HepG2 (cell line): ENCODE measurements around the gene CNPY1. TPM values are rescaled to one million over a fixed set of nuclear protein-coding genes. Genes with fewer than 3 reads are reported as not detected.

Experiments
- ATAC-seq: fragments of 200-7000 bp; cut with Tn5 transposase; 3 replicates; pipeline ENCODE4 v1.9.1; 2020; ENCODE audit warnings: mild to moderate bottlenecking, moderate library complexity
- BruUV-seq: library from RNA; stranded (reverse); fragments of 400-500 nt; replicated peaks from 2 replicates; lab custom pipeline; 2021; lab: Mats Ljungman, UMichigan
- CTCF ChIA-PET: fragments of 300-600 bp; formaldehyde crosslinking; extraction: SDS; loops from one replicate; lab custom pipeline; 2021; ENCODE audit warnings: low total read pairs, inconsistent platforms, low intra/inter-chr PET ratio; lab: Yijun Ruan, JAX
- POLR2A ChIA-PET: fragments of 350-600 bp; sonication (Branson Sonifier 250); formaldehyde crosslinking; loops from one replicate; lab custom pipeline; 2020; ENCODE audit warnings: antibody characterized with exemption, inconsistent platforms; lab: Yijun Ruan, JAX
- DNase-seq: peaks from one replicate; pipeline ENCODE4 v3.0.0-alpha.2; 2015; ENCODE audit warnings: low spot score
- FAIRE-seq: peaks from 3 replicates; lab custom pipeline; 2011; peaks lifted over from hg19 to GRCh38; lab: Jason Lieb, UNC
- H2AFZ ChIP-seq: one replicate; pipeline ENCODE4 v1.6.1; 2011; ENCODE audit warnings: low read length, inconsistent platforms
- H3K27ac ChIP-seq: fragments of 300-600 bp; 3 replicates; pipeline ENCODE4 v1.8.0; 2011; ENCODE audit warnings: mixed run types, mild to moderate bottlenecking, mixed read lengths, low read length, inconsistent platforms; ENCODE audit not compliant: insufficient read depth; ENCODE audit errors: extremely low read length
- H3K27me3 ChIP-seq, 2 experiments: fragments of 200-600 bp in 1 of 2; 2 replicates in 1 of 2; 3 replicates in 1 of 2; pipeline versions ENCODE4 v1.6.0 to v1.8.0; 2011; ENCODE audit warnings: low read length in 2 of 2, mild to moderate bottlenecking in 2 of 2, moderate library complexity in 2 of 2, inconsistent platforms in 1 of 2; ENCODE audit not compliant: insufficient read depth in 2 of 2, control insufficient read depth in 1 of 2
- H3K36me3 ChIP-seq, 2 experiments: fragments of 200-600 bp in 1 of 2; replicated peaks in 1 of 2; 2 replicates in 1 of 2; 3 replicates in 1 of 2; pipeline versions ENCODE4 v1.5.1 to v1.8.0; 2011; ENCODE audit warnings: low read length in 2 of 2, inconsistent platforms in 1 of 2; ENCODE audit not compliant: insufficient read depth in 2 of 2, control insufficient read depth in 1 of 2
- H3K4me1 ChIP-seq: 2 replicates; pipeline ENCODE4 v1.5.1; 2012; ENCODE audit warnings: low read length, inconsistent platforms; ENCODE audit not compliant: insufficient read depth
- H3K4me2 ChIP-seq: 2 replicates; pipeline ENCODE4 v1.6.0; 2011; ENCODE audit warnings: low read depth, low read length, inconsistent platforms
- H3K4me3 ChIP-seq, 3 experiments: fragments of 200-600 bp in 1 of 3; sonication (generic), shearing (Covaris generic) in 1 of 3; replicated peaks in 1 of 3; 2 replicates each; pipeline ENCODE4 v1.5.1; 2011 to 2016; ENCODE audit warnings: low read length in 3 of 3, inconsistent platforms in 2 of 3, low read depth in 2 of 3, mild to moderate bottlenecking in 2 of 3, control low read depth in 1 of 3, mixed read lengths in 1 of 3; ENCODE audit not compliant: insufficient read depth in 1 of 3
- H3K79me2 ChIP-seq: one replicate; pipeline ENCODE4 v1.6.1; 2011; ENCODE audit warnings: low read length, inconsistent platforms; ENCODE audit not compliant: insufficient read depth
- H3K9ac ChIP-seq: 2 replicates; pipeline ENCODE4 v1.6.0; 2011; ENCODE audit warnings: mild to moderate bottlenecking, low read depth, low read length, inconsistent platforms; ENCODE audit not compliant: insufficient read depth
- H3K9me3 ChIP-seq: 2 replicates; pipeline ENCODE4 v1.5.1; 2012; ENCODE audit warnings: mild to moderate bottlenecking, low read length
- H4K20me1 ChIP-seq: 2 replicates; pipeline ENCODE4 v1.6.0; 2011; ENCODE audit warnings: inconsistent platforms, mild to moderate bottlenecking, low read length, moderate library complexity; ENCODE audit not compliant: insufficient read depth
- ARNTL ChIP-seq: sonication (generic); formaldehyde crosslinking; IDR thresholded peaks from 2 replicates; pipeline ENCODE4 v1.4.0; 2020; ENCODE audit warnings: mild to moderate bottlenecking, missing genetic modification reagents
- CEBPG ChIP-seq: IDR thresholded peaks from 2 replicates; pipeline ENCODE4 v1.6.1; 2016
- ELF3 ChIP-seq: IDR thresholded peaks from 2 replicates; pipeline ENCODE4 v1.6.1; 2016; ENCODE audit warnings: missing genetic modification reagents, missing compliant biosample characterization
- HNRNPL ChIP-seq: fragments of 200-400 bp; formaldehyde crosslinking; IDR thresholded peaks from 2 replicates; pipeline ENCODE4 v1.6.1; 2017; ENCODE audit warnings: mild to moderate bottlenecking, low read depth, low read length
- KMT2B ChIP-seq: IDR thresholded peaks from 2 replicates; pipeline ENCODE4 v1.6.1; 2016; ENCODE audit warnings: missing genetic modification reagents, missing compliant biosample characterization
- MATR3 ChIP-seq: sonication (generic); formaldehyde crosslinking; IDR thresholded peaks from 2 replicates; pipeline ENCODE4 v1.4.0; 2020; ENCODE audit warnings: missing genetic modification reagents
- NONO ChIP-seq, 2 experiments: fragments of 450-650 bp in 1 of 2; sonication (generic) in 1 of 2; formaldehyde crosslinking in 1 of 2; IDR thresholded peaks in 1 of 2; conservative IDR thresholded peaks in 1 of 2; 2 replicates each; pipeline versions ENCODE4 v1.6.1 to v1.8.0; 2017 to 2022; ENCODE audit warnings: mild to moderate bottlenecking in 1 of 2, missing genetic modification reagents in 1 of 2, moderate library complexity in 1 of 2
- NPAS2 ChIP-seq: sonication (generic); formaldehyde crosslinking; IDR thresholded peaks from 2 replicates; pipeline ENCODE4 v1.8.0; 2022; ENCODE audit warnings: mild to moderate bottlenecking, missing genetic modification reagents, borderline replicate concordance
- SNAPC4 ChIP-seq: sonication (generic); formaldehyde crosslinking; IDR thresholded peaks from 2 replicates; pipeline ENCODE4 v1.4.0; 2020; ENCODE audit warnings: mild to moderate bottlenecking, missing genetic modification reagents
- TARDBP ChIP-seq: sonication (generic); formaldehyde crosslinking; IDR thresholded peaks from 2 replicates; pipeline ENCODE4 v1.8.0; 2022; ENCODE audit warnings: mild to moderate bottlenecking, missing genetic modification reagents
- ZMAT3 ChIP-seq: sonication (generic); formaldehyde crosslinking; conservative IDR thresholded peaks from 2 replicates; pipeline ENCODE4 v1.7.0; 2021; ENCODE audit warnings: missing genetic modification reagents
- ZNF143 ChIP-seq: sonication (generic); formaldehyde crosslinking; IDR thresholded peaks from 2 replicates; pipeline ENCODE4 v1.4.0; 2020; ENCODE audit warnings: missing genetic modification reagents
- ZNF556 ChIP-seq: sonication (generic); formaldehyde crosslinking; IDR thresholded peaks from 2 replicates; pipeline ENCODE4 v1.4.0; 2020; ENCODE audit warnings: mild to moderate bottlenecking, missing genetic modification reagents, borderline replicate concordance
- ZNF709 ChIP-seq: sonication (generic); formaldehyde crosslinking; IDR thresholded peaks from 2 replicates; pipeline ENCODE4 v1.5.0; 2020; ENCODE audit warnings: mild to moderate bottlenecking, missing genetic modification reagents
- ZNF747 ChIP-seq: sonication (generic); formaldehyde crosslinking; IDR thresholded peaks from 2 replicates; pipeline ENCODE4 v1.8.1; 2023; ENCODE audit warnings: missing genetic modification reagents, mild to moderate bottlenecking, borderline replicate concordance
- WGBS: methylation state at CpG from one replicate; pipeline ENCODE4 v1.1.6; 2017; ENCODE audit warnings: low lambda C conversion rate; 5-methylcytosine and 5-hydroxymethylcytosine counted together
- in situ Hi-C: cut with HindIII; loops from 2 replicates; pipeline ENCODE4 v1.10.0; 2017; ENCODE audit warnings: low pct_unique_long_range_greater_than_20kb; ENCODE audit not compliant: extremely low pct_ligation_motif_present
- intact Hi-C: fragments of 100-400 bp; cut with micrococcal nuclease; formaldehyde crosslinking; loops from one replicate; pipeline ENCODE4 v1.10.0; 2022; ENCODE audit not compliant: unreplicated experiment
- polyA plus RNA-seq, 8 experiments: library from polyadenylated mRNA; depleted of rRNA in 3 of 8; stranded (reverse) in 7 of 8; unstranded in 1 of 8; fragments of >200 nt; fragmentation: Illumina TruSeq in 4 of 8; extraction: Trizol in 4 of 8; gene quantifications; 2 replicates each; pipeline versions ENCODE4 v1.2.1 to v1.2.3, GENCODE V29; 2011 to 2016; ENCODE audit warnings: low read depth in 4 of 8, missing spikeins in 1 of 8, mixed read lengths in 1 of 8; ENCODE audit not compliant: insufficient read depth in 1 of 8
- total RNA-seq, 5 experiments: library from RNA; depleted of rRNA; stranded (reverse); fragments of >200 nt; fragmentation: Illumina TruSeq; extraction: Trizol; gene quantifications; 2 replicates each; pipeline ENCODE4 v1.2.3, GENCODE V29; 2016; ENCODE audit warnings: low read depth in 1 of 5
- TF ChIP-seq, protein P1 (sequence below): sonication (generic); formaldehyde crosslinking; IDR thresholded peaks from 2 replicates; pipeline ENCODE4 v1.5.1; 2020; ENCODE audit warnings: mild to moderate bottlenecking, moderate library complexity, missing genetic modification reagents

The CNPY1 gene
- total and polyA plus RNA-seq, 2 of the 13 experiments (the other 11 are each of a cell fraction or from before 2014, with no cell fraction given), result not detected

GRCh38 chr7:155488483-155489127 lies 57.8 kb downstream of the CNPY1 start:
- Histone ChIP-seq H3K4me1 (no peaks in the 10 kb centered on the region), H4K20me1 (no peaks in the 10 kb centered on the region), H3K4me2 (no peak overlapping the region), H3K27ac (no peak overlapping the region), H3K36me3 (no peaks in the 10 kb centered on the region), H3K9ac (no peak overlapping the region), H3K79me2 (no peaks in the 10 kb centered on the region), H3K4me3 (no peak overlapping the region), H2AFZ (no peak overlapping the region), H3K27me3 (peaks cover 24 to 92% of the 10 kb centered on the region in 2 experiments), H3K9me3 (no peaks in the 10 kb centered on the region)
- in situ Hi-C loops (no loop called here), intact Hi-C loops (no loop called here)
- no peak for ATAC-seq
- TF ChIP-seq ZNF709 (CRISPR knock-in tag), result no peak
- TF ChIP-seq ZMAT3, result no peak
- TF ChIP-seq ARNTL, result no peak
- TF ChIP-seq ZNF143 (CRISPR knock-in tag), result no peak
- no peak for TF ChIP-seq KMT2B
- no peak for TF ChIP-seq CEBPG (CRISPR knock-in tag)
- TF ChIP-seq MATR3 (CRISPR knock-in tag), result no peak
- TF ChIP-seq SNAPC4 (CRISPR knock-in tag), result no peak
- no peak for TF ChIP-seq HNRNPL
- TF ChIP-seq NPAS2 (CRISPR knock-in tag), result no peak
- TF ChIP-seq TARDBP (CRISPR knock-in tag), result no peak
- no peak for TF ChIP-seq ZNF747 (CRISPR knock-in tag)
- TF ChIP-seq, protein P1, sequence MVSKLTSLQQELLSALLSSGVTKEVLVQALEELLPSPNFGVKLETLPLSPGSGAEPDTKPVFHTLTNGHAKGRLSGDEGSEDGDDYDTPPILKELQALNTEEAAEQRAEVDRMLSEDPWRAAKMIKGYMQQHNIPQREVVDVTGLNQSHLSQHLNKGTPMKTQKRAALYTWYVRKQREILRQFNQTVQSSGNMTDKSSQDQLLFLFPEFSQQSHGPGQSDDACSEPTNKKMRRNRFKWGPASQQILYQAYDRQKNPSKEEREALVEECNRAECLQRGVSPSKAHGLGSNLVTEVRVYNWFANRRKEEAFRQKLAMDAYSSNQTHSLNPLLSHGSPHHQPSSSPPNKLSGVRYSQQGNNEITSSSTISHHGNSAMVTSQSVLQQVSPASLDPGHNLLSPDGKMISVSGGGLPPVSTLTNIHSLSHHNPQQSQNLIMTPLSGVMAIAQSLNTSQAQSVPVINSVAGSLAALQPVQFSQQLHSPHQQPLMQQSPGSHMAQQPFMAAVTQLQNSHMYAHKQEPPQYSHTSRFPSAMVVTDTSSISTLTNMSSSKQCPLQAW (CRISPR knock-in tag), result no peak
- no peak for TF ChIP-seq ZNF556 (CRISPR knock-in tag)
- no peak for TF ChIP-seq ELF3
- TF ChIP-seq NONO (IDR thresholded peaks at IDR 0.05), result no peak
- TF ChIP-seq NONO (CRISPR knock-in tag; conservative IDR thresholded peaks at IDR 0.05), result no peak
- BruUV-seq, result no TSS peak
- CTCF ChIA-PET, result no interaction called here
- POLR2A ChIA-PET, result no interaction called here
- WGBS, result 2% methylated on average over 7 of the region's 9 CpGs
- no peak for FAIRE-seq
- no peak for DNase-seq
